ENCODE data around the gene TRAK2. TPM values are rescaled to one million over a fixed set of nuclear protein-coding genes. Genes with fewer than 3 reads are reported as not detected.
"Not testable (repeated sequence)": the region's sequence is repeated elsewhere in the genome, so short reads cannot be mapped to it uniquely, and the experiment has no call there.

The TRAK2 gene
- total and polyA plus RNA-seq, 2 experiments from 2014 or later, result 6.7 to 17.0 TPM

DNA sequence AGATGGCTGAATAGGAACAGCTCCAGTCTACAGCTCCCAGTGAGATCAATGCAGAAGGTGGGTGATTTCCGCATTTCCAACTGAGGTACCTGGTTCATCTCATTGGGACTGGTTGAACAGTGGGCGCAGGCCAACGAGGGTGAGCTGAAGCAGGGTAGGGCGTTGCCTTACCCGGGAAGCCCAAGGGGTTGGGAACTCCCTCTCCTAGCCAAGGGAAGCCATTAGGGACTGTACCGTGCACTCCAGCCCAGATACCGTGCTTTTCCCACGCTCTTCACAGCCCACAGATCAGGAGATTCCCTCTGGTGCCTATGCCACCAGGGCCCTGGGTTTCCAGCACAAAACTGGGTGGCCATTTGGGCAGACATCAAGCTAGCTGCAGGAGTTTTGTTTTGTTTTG lies 81.9 kb downstream of the TRAK2 start:
- DNase-seq (ENCODE audit: low spot score); H3K36me3 Mint-ChIP-seq (ENCODE audit: low read depth); H3K36me3 ChIP-seq (ENCODE audit: insufficient read depth); H3K4me3 ChIP-seq; H3K4me1 Mint-ChIP-seq; H3F3A ChIP-seq (replicated peaks; ENCODE audit: low read depth); H3K9me2 ChIP-seq (ENCODE audit: insufficient read depth); H3K4me3 Mint-ChIP-seq; H4K20me1 ChIP-seq (replicated peaks; ENCODE audit: insufficient read depth); H3K4me2 ChIP-seq; H3K27ac Mint-ChIP-seq; ATAC-seq; H3K9me3 Mint-ChIP-seq; H3K27ac ChIP-seq (ENCODE audit: low read depth); H3K27me3 ChIP-seq (ENCODE audit: insufficient read depth); H2AFZ ChIP-seq; H3K27me3 Mint-ChIP-seq (ENCODE audit: insufficient read depth, low read depth, poor library complexity); H3K4me1 ChIP-seq (ENCODE audit: insufficient read depth); H3K79me2 ChIP-seq (replicated peaks; ENCODE audit: insufficient read depth): not testable (repeated sequence)

DNA sequence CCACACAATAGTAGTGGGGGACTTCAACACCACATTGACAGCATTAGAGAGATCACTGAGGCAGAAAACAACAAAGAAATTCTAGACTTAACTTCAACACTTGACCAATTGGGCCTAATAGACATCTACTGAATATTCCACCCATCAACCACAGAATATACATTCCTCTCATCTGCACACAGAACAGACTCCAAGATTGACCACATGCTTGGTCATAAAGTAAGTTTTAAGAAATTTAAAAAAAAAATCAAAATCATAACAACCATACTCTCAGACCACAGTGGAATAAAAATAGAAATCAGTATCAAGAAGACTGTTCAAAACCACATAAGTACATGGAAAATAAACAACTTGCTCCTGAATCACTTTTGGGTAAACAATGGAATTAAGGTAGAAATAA lies 85.1 kb downstream of the TRAK2 start:
- Histone ChIP-seq H3F3A (replicated peaks; ENCODE audit: low read depth) (no peaks in the 10 kb centered on the region), H3K27ac (ENCODE audit: low read depth) (no peak overlapping the region), H3K4me2 (no peak overlapping the region), H3K27me3 (ENCODE audit: insufficient read depth) (no peaks in the 10 kb centered on the region), H3K79me2 (replicated peaks; ENCODE audit: insufficient read depth) (no peaks in the 10 kb centered on the region), H3K4me3 (no peak overlapping the region), H3K4me1 (ENCODE audit: insufficient read depth) (no peaks in the 10 kb centered on the region), H4K20me1 (replicated peaks; ENCODE audit: insufficient read depth) (no peaks in the 10 kb centered on the region), H3K9me2 (ENCODE audit: insufficient read depth) (no peaks in the 10 kb centered on the region), H2AFZ (no peak overlapping the region), H3K36me3 (ENCODE audit: insufficient read depth) (no peaks in the 10 kb centered on the region)
- Mint-ChIP-seq H3K4me3 (no peak overlapping the region), H3K4me1 (no peaks in the 10 kb centered on the region), H3K27me3 (ENCODE audit: insufficient read depth, low read depth, poor library complexity) (peaks cover 3% of the 10 kb centered on the region), H3K9me3 (peaks cover 10% of the 10 kb centered on the region; the same call in 2 of the 3 replicates), H3K36me3 (ENCODE audit: low read depth) (peaks cover 12% of the 10 kb centered on the region; the same call in 2 of the 3 replicates), H3K27ac (no peak overlapping the region)
- DNase-seq (ENCODE audit: low spot score), result no peak
- no peak for ATAC-seq
- TF ChIP-seq EZH2phosphoT487 (IDR thresholded peaks at IDR 0.05; ENCODE audit: unreplicated experiment) (no peak), POLR2AphosphoS5 (IDR thresholded peaks at IDR 0.05; ENCODE audit: low read depth) (no peak), NANOG (IDR thresholded peaks at IDR 0.05; ENCODE audit: borderline replicate concordance) (no peak), STAT1 (IDR thresholded peaks at IDR 0.05; ENCODE audit: unreplicated experiment) (no peak), ZNF331 (CRISPR knock-in tag; IDR thresholded peaks at IDR 0.05; ENCODE audit: low read depth) (no peak), JUNB (IDR thresholded peaks at IDR 0.05; ENCODE audit: unreplicated experiment) (no peak), ZNF114 (CRISPR knock-in tag; IDR thresholded peaks at IDR 0.05) (no peak)
- TF ChIP-seq, protein P1, sequence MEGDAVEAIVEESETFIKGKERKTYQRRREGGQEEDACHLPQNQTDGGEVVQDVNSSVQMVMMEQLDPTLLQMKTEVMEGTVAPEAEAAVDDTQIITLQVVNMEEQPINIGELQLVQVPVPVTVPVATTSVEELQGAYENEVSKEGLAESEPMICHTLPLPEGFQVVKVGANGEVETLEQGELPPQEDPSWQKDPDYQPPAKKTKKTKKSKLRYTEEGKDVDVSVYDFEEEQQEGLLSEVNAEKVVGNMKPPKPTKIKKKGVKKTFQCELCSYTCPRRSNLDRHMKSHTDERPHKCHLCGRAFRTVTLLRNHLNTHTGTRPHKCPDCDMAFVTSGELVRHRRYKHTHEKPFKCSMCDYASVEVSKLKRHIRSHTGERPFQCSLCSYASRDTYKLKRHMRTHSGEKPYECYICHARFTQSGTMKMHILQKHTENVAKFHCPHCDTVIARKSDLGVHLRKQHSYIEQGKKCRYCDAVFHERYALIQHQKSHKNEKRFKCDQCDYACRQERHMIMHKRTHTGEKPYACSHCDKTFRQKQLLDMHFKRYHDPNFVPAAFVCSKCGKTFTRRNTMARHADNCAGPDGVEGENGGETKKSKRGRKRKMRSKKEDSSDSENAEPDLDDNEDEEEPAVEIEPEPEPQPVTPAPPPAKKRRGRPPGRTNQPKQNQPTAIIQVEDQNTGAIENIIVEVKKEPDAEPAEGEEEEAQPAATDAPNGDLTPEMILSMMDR (conservative IDR thresholded peaks at IDR 0.05; ENCODE audit: low read depth in 2 of 2), result no peak
- TF ChIP-seq, protein P2, sequence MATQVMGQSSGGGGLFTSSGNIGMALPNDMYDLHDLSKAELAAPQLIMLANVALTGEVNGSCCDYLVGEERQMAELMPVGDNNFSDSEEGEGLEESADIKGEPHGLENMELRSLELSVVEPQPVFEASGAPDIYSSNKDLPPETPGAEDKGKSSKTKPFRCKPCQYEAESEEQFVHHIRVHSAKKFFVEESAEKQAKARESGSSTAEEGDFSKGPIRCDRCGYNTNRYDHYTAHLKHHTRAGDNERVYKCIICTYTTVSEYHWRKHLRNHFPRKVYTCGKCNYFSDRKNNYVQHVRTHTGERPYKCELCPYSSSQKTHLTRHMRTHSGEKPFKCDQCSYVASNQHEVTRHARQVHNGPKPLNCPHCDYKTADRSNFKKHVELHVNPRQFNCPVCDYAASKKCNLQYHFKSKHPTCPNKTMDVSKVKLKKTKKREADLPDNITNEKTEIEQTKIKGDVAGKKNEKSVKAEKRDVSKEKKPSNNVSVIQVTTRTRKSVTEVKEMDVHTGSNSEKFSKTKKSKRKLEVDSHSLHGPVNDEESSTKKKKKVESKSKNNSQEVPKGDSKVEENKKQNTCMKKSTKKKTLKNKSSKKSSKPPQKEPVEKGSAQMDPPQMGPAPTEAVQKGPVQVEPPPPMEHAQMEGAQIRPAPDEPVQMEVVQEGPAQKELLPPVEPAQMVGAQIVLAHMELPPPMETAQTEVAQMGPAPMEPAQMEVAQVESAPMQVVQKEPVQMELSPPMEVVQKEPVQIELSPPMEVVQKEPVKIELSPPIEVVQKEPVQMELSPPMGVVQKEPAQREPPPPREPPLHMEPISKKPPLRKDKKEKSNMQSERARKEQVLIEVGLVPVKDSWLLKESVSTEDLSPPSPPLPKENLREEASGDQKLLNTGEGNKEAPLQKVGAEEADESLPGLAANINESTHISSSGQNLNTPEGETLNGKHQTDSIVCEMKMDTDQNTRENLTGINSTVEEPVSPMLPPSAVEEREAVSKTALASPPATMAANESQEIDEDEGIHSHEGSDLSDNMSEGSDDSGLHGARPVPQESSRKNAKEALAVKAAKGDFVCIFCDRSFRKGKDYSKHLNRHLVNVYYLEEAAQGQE (IDR thresholded peaks at IDR 0.05; ENCODE audit: unreplicated experiment), result no peak
- TF ChIP-seq, protein P3, sequence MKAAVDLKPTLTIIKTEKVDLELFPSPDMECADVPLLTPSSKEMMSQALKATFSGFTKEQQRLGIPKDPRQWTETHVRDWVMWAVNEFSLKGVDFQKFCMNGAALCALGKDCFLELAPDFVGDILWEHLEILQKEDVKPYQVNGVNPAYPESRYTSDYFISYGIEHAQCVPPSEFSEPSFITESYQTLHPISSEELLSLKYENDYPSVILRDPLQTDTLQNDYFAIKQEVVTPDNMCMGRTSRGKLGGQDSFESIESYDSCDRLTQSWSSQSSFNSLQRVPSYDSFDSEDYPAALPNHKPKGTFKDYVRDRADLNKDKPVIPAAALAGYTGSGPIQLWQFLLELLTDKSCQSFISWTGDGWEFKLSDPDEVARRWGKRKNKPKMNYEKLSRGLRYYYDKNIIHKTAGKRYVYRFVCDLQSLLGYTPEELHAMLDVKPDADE (IDR thresholded peaks at IDR 0.05), result no peak
- TF ChIP-seq, protein P4, sequence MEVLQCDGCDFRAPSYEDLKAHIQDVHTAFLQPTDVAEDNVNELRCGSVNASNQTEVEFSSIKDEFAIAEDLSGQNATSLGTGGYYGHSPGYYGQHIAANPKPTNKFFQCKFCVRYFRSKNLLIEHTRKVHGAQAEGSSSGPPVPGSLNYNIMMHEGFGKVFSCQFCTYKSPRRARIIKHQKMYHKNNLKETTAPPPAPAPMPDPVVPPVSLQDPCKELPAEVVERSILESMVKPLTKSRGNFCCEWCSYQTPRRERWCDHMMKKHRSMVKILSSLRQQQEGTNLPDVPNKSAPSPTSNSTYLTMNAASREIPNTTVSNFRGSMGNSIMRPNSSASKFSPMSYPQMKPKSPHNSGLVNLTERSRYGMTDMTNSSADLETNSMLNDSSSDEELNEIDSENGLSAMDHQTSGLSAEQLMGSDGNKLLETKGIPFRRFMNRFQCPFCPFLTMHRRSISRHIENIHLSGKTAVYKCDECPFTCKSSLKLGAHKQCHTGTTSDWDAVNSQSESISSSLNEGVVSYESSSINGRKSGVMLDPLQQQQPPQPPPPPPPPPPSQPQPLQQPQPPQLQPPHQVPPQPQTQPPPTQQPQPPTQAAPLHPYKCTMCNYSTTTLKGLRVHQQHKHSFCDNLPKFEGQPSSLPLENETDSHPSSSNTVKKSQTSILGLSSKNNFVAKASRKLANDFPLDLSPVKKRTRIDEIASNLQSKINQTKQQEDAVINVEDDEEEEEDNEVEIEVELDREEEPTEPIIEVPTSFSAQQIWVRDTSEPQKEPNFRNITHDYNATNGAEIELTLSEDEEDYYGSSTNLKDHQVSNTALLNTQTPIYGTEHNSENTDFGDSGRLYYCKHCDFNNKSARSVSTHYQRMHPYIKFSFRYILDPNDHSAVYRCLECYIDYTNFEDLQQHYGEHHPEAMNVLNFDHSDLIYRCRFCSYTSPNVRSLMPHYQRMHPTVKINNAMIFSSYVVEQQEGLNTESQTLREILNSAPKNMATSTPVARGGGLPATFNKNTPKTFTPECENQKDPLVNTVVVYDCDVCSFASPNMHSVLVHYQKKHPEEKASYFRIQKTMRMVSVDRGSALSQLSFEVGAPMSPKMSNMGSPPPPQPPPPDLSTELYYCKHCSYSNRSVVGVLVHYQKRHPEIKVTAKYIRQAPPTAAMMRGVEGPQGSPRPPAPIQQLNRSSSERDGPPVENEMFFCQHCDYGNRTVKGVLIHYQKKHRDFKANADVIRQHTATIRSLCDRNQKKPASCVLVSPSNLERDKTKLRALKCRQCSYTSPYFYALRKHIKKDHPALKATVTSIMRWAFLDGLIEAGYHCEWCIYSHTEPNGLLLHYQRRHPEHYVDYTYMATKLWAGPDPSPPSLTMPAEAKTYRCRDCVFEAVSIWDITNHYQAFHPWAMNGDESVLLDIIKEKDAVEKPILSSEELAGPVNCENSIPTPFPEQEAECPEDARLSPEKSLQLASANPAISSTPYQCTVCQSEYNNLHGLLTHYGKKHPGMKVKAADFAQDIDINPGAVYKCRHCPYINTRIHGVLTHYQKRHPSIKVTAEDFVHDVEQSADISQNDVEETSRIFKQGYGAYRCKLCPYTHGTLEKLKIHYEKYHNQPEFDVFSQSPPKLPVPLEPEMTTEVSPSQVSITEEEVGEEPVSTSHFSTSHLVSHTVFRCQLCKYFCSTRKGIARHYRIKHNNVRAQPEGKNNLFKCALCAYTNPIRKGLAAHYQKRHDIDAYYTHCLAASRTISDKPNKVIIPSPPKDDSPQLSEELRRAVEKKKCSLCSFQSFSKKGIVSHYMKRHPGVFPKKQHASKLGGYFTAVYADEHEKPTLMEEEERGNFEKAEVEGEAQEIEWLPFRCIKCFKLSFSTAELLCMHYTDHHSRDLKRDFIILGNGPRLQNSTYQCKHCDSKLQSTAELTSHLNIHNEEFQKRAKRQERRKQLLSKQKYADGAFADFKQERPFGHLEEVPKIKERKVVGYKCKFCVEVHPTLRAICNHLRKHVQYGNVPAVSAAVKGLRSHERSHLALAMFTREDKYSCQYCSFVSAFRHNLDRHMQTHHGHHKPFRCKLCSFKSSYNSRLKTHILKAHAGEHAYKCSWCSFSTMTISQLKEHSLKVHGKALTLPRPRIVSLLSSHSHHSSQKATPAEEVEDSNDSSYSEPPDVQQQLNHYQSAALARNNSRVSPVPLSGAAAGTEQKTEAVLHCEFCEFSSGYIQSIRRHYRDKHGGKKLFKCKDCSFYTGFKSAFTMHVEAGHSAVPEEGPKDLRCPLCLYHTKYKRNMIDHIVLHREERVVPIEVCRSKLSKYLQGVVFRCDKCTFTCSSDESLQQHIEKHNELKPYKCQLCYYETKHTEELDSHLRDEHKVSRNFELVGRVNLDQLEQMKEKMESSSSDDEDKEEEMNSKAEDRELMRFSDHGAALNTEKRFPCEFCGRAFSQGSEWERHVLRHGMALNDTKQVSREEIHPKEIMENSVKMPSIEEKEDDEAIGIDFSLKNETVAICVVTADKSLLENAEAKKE (CRISPR knock-in tag; IDR thresholded peaks at IDR 0.05), result no peak

Data from GM23338 (cell line).